Peyer's patch (tissue), 4 donors: ENCODE measurements around the gene MMP28.

Experiments
- POLR2A ChIP-seq, 2 donors: fragments of 450-650 bp; IDR thresholded peaks; one replicate each; pipeline ENCODE4 v1.5.1; 2017; ENCODE audit warnings: antibody characterized with exemption in 2 of 2, mild to moderate bottlenecking in 2 of 2, moderate library complexity in 2 of 2
- TF ChIP-seq, protein P1 (sequence below), 6 experiments: fragments of 450-650 bp in 4 of 6; fragments of 200-600 bp in 2 of 6; sonication (generic) in 1 of 6; IDR thresholded peaks; one replicate each; pipeline ENCODE4 v1.5.1; 2017 to 2019; ENCODE audit warnings: antibody characterized with exemption in 6 of 6, mild to moderate bottlenecking in 3 of 6, moderate library complexity in 1 of 6

- TF ChIP-seq, protein P1, sequence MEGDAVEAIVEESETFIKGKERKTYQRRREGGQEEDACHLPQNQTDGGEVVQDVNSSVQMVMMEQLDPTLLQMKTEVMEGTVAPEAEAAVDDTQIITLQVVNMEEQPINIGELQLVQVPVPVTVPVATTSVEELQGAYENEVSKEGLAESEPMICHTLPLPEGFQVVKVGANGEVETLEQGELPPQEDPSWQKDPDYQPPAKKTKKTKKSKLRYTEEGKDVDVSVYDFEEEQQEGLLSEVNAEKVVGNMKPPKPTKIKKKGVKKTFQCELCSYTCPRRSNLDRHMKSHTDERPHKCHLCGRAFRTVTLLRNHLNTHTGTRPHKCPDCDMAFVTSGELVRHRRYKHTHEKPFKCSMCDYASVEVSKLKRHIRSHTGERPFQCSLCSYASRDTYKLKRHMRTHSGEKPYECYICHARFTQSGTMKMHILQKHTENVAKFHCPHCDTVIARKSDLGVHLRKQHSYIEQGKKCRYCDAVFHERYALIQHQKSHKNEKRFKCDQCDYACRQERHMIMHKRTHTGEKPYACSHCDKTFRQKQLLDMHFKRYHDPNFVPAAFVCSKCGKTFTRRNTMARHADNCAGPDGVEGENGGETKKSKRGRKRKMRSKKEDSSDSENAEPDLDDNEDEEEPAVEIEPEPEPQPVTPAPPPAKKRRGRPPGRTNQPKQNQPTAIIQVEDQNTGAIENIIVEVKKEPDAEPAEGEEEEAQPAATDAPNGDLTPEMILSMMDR (IDR thresholded peaks at IDR 0.05): no peak
- TF ChIP-seq POLR2A (IDR thresholded peaks at IDR 0.05): no peak
These were observed 64.1 kb downstream of the MMP28 start, which contains the start of gene RASL10B for GRCh38 chr17:35731239-35731916.
